Measurements from ENCODE around the gene NR3C2.

The NR3C2 gene

GRCh38 chr4:148211533-148211932 is 230.7 kb downstream of the NR3C2 start:
- ATAC-seq: peak; percentile 84
- TF ChIP-seq BACH2 (CRISPR knock-in tag; IDR thresholded peaks at IDR 0.05; ENCODE audit: borderline replicate concordance) (no peak), ISL1 (CRISPR knock-in tag; IDR thresholded peaks at IDR 0.05) (peak; percentile 36; the same call in 1 of the 2 replicates), GLIS3 (CRISPR knock-in tag; IDR thresholded peaks at IDR 0.05) (no peak), CSRNP3 (CRISPR knock-in tag; IDR thresholded peaks at IDR 0.05) (no peak), PPARA (CRISPR knock-in tag; IDR thresholded peaks at IDR 0.05; ENCODE audit: borderline replicate concordance) (no peak), TCF4 (CRISPR knock-in tag; IDR thresholded peaks at IDR 0.05; ENCODE audit: borderline replicate concordance) (peak; percentile 14; the same call in 1 of the 2 replicates), TOX (CRISPR knock-in tag; IDR thresholded peaks at IDR 0.05; ENCODE audit: borderline replicate concordance) (no peak), ESRRG (CRISPR knock-in tag; IDR thresholded peaks at IDR 0.05) (no peak), ZNF70 (CRISPR knock-in tag; IDR thresholded peaks at IDR 0.05) (no peak), POU6F1 (CRISPR knock-in tag; IDR thresholded peaks at IDR 0.05; ENCODE audit: borderline replicate concordance, low read depth) (no peak), ZNF565 (CRISPR knock-in tag; conservative IDR thresholded peaks at IDR 0.05; ENCODE audit: low read depth) (no peak), OSR1 (CRISPR knock-in tag; IDR thresholded peaks at IDR 0.05) (no peak), PATZ1 (CRISPR knock-in tag; IDR thresholded peaks at IDR 0.05; ENCODE audit: borderline replicate concordance) (no peak), RARB (CRISPR knock-in tag; IDR thresholded peaks at IDR 0.05) (no peak), TSHZ2 (CRISPR knock-in tag; IDR thresholded peaks at IDR 0.05) (no peak), CSDC2 (CRISPR knock-in tag; IDR thresholded peaks at IDR 0.05) (no peak), SNAI2 (CRISPR knock-in tag; IDR thresholded peaks at IDR 0.05) (no peak)

- ATAC-seq: no peak
Observed at GRCh38 chr4:148210661-148211060, 231.6 kb downstream of the NR3C2 start.

More at GRCh38 chr4:148210661-148211060, 231.6 kb downstream of the NR3C2 start:
- TF ChIP-seq CSDC2 (CRISPR knock-in tag; IDR thresholded peaks at IDR 0.05): no peak
- TF ChIP-seq ZFP3 (CRISPR knock-in tag; IDR thresholded peaks at IDR 0.05): no peak
- no peak for TF ChIP-seq PPARA (CRISPR knock-in tag; IDR thresholded peaks at IDR 0.05; ENCODE audit: borderline replicate concordance)
- TF ChIP-seq CREB5 (CRISPR knock-in tag; IDR thresholded peaks at IDR 0.05; ENCODE audit: low read depth): no peak
- TF ChIP-seq PATZ1 (CRISPR knock-in tag; IDR thresholded peaks at IDR 0.05; ENCODE audit: borderline replicate concordance): no peak
- no peak for TF ChIP-seq TSHZ2 (CRISPR knock-in tag; IDR thresholded peaks at IDR 0.05)
- no peak for TF ChIP-seq SNAI2 (CRISPR knock-in tag; IDR thresholded peaks at IDR 0.05)
- TF ChIP-seq TOX (CRISPR knock-in tag; IDR thresholded peaks at IDR 0.05; ENCODE audit: borderline replicate concordance): no peak
- no peak for TF ChIP-seq ESRRG (CRISPR knock-in tag; IDR thresholded peaks at IDR 0.05)
- no peak for TF ChIP-seq GLIS3 (CRISPR knock-in tag; IDR thresholded peaks at IDR 0.05)
- TF ChIP-seq TCF4 (CRISPR knock-in tag; IDR thresholded peaks at IDR 0.05; ENCODE audit: borderline replicate concordance): no peak
- no peak for TF ChIP-seq ZC3H10 (CRISPR knock-in tag; IDR thresholded peaks at IDR 0.05)
- TF ChIP-seq CSRNP3 (CRISPR knock-in tag; IDR thresholded peaks at IDR 0.05): no peak
- no peak for TF ChIP-seq ISL1 (CRISPR knock-in tag; IDR thresholded peaks at IDR 0.05)
